Measurements from ENCODE around the gene NMT1. TPM values are rescaled to one million over a fixed set of nuclear protein-coding genes. Genes with fewer than 3 reads are reported as not detected.
A peak's percentile ranks its signal among the peaks of the same experiment; 100 is the strongest.

Gene NMT1
- total and polyA plus RNA-seq, 2 of the 13 experiments (the other 11 are each of a cell fraction or from before 2014, with no cell fraction given): 75.7 to 142 TPM

DNA sequence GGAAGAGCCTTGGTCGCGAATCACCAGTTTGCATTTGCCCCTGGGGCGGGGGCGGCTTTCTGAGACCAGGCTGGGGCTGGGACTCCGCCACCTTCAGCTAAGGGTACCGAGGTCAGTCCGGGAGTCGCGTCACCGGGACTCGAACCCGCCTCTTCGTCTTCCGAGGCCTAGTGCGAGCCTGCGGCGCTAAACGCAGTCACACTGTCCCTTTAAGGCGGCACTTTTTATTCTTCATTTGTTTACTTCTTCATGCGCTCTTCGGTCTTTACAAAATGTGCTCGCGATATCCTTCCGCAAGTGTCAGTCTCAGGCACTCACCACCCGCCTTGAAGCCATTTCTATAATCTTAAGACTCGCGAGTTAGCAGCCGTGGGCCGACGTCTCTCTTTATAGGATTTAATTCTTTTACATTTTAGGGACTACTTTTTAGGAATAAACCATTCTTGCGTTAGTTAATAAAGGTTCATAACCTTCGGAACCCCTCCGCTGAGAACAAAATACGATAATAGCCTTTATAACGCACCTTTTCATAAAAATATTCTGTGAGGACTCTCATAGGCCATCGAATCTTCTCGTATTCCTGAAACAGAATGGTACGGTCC lies 86.6 kb downstream of the NMT1 start (continued):
- TF ChIP-seq NONO (IDR thresholded peaks at IDR 0.05): no peak
- no peak for TF ChIP-seq NONO (CRISPR knock-in tag; conservative IDR thresholded peaks at IDR 0.05)
- TF ChIP-seq SPEN (CRISPR knock-in tag; IDR thresholded peaks at IDR 0.05; ENCODE audit: low read depth): peak; percentile 66; the same call in 1 of the 2 replicates
- peak; percentile 69; the same call in 1 of the 2 replicates for TF ChIP-seq ZZZ3 (CRISPR knock-in tag; IDR thresholded peaks at IDR 0.05; ENCODE audit: borderline replicate concordance)
- TF ChIP-seq ZNF234 (CRISPR knock-in tag; conservative IDR thresholded peaks at IDR 0.05): 0 out of 2 replicates have a peak, but pooled peaks have one; percentile 31
- TF ChIP-seq, protein P1, sequence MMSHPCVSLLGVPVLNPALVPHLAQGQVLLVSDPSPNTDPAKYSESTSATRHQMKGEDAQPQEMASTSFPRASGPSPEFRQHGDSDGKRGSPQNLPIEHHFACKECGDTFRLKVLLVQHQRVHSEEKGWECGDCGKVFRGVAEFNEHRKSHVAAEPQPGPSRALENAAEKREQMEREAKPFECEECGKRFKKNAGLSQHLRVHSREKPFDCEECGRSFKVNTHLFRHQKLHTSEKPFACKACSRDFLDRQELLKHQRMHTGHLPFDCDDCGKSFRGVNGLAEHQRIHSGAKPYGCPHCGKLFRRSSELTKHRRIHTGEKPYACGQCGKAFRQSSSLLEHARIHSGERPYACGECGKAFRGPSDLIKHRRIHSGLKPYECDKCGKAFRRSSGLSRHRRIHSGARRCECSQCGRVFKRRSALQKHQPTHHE (CRISPR knock-in tag; IDR thresholded peaks at IDR 0.05; ENCODE audit: borderline replicate concordance): no peak
- TF ChIP-seq MATR3 (CRISPR knock-in tag; IDR thresholded peaks at IDR 0.05): no peak
- TF ChIP-seq, protein P2, sequence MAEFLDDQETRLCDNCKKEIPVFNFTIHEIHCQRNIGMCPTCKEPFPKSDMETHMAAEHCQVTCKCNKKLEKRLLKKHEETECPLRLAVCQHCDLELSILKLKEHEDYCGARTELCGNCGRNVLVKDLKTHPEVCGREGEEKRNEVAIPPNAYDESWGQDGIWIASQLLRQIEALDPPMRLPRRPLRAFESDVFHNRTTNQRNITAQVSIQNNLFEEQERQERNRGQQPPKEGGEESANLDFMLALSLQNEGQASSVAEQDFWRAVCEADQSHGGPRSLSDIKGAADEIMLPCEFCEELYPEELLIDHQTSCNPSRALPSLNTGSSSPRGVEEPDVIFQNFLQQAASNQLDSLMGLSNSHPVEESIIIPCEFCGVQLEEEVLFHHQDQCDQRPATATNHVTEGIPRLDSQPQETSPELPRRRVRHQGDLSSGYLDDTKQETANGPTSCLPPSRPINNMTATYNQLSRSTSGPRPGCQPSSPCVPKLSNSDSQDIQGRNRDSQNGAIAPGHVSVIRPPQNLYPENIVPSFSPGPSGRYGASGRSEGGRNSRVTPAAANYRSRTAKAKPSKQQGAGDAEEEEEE (CRISPR knock-in tag; IDR thresholded peaks at IDR 0.05; ENCODE audit: borderline replicate concordance): no peak
- TF ChIP-seq ARNT2 (CRISPR knock-in tag; IDR thresholded peaks at IDR 0.05; ENCODE audit: low read depth): 0 out of 2 replicates have a peak, but pooled peaks have one; percentile 32
- TF ChIP-seq ZNF615 (CRISPR knock-in tag; IDR thresholded peaks at IDR 0.05; ENCODE audit: borderline replicate concordance): 0 out of 2 replicates have a peak, but pooled peaks have one; percentile 78
- TF ChIP-seq TEAD2 (CRISPR knock-in tag; IDR thresholded peaks at IDR 0.05): peak; percentile 71; the same call in 1 of the 2 replicates
- TF ChIP-seq ZNF205 (CRISPR knock-in tag; IDR thresholded peaks at IDR 0.05): peak; percentile 36; the same call in 1 of the 2 replicates
- TF ChIP-seq, protein P3, sequence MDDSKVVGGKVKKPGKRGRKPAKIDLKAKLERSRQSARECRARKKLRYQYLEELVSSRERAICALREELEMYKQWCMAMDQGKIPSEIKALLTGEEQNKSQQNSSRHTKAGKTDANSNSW (CRISPR knock-in tag; IDR thresholded peaks at IDR 0.05; ENCODE audit: borderline replicate concordance): no peak; the same call in 1 of the 2 replicates
- no peak for TF ChIP-seq GPN1 (CRISPR knock-in tag; IDR thresholded peaks at IDR 0.05; ENCODE audit: borderline replicate concordance)
- TF ChIP-seq SP1 (IDR thresholded peaks at IDR 0.05): no peak
- peak; percentile 41 for TF ChIP-seq SP1 (CRISPR knock-in tag; IDR thresholded peaks at IDR 0.05)
- no peak for TF ChIP-seq ZNF431 (CRISPR knock-in tag; IDR thresholded peaks at IDR 0.05; ENCODE audit: borderline replicate concordance, low read depth)
- TF ChIP-seq, protein P4, sequence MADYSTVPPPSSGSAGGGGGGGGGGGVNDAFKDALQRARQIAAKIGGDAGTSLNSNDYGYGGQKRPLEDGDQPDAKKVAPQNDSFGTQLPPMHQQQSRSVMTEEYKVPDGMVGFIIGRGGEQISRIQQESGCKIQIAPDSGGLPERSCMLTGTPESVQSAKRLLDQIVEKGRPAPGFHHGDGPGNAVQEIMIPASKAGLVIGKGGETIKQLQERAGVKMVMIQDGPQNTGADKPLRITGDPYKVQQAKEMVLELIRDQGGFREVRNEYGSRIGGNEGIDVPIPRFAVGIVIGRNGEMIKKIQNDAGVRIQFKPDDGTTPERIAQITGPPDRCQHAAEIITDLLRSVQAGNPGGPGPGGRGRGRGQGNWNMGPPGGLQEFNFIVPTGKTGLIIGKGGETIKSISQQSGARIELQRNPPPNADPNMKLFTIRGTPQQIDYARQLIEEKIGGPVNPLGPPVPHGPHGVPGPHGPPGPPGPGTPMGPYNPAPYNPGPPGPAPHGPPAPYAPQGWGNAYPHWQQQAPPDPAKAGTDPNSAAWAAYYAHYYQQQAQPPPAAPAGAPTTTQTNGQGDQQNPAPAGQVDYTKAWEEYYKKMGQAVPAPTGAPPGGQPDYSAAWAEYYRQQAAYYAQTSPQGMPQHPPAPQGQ (CRISPR knock-in tag; IDR thresholded peaks at IDR 0.05; ENCODE audit: borderline replicate concordance): 0 out of 2 replicates have a peak, but pooled peaks have one; percentile 17
- peak in 1 of 2 experiments; percentile 44; a peak in 2 of 4 replicates for TF ChIP-seq EP300 (IDR thresholded peaks at IDR 0.05; ENCODE audit: low read depth in 2 of 2, low read length in 2 of 2)
- TF ChIP-seq EP300 (CRISPR knock-in tag; IDR thresholded peaks at IDR 0.05; ENCODE audit: borderline replicate concordance): no peak
- TF ChIP-seq ZMYM2 (CRISPR knock-in tag; IDR thresholded peaks at IDR 0.05): peak; percentile 92
- TF ChIP-seq ZNF773 (CRISPR knock-in tag; IDR thresholded peaks at IDR 0.05; ENCODE audit: borderline replicate concordance): no peak
- TF ChIP-seq FOXC1 (CRISPR knock-in tag; IDR thresholded peaks at IDR 0.05; ENCODE audit: borderline replicate concordance): peak; percentile 80; the same call in 1 of the 2 replicates
- peak; percentile 28; the same call in 1 of the 2 replicates for TF ChIP-seq MYC (CRISPR knock-in tag; IDR thresholded peaks at IDR 0.05; ENCODE audit: borderline replicate concordance)
- peak; percentile 9; the same call in 1 of the 2 replicates for TF ChIP-seq KMT2B (CRISPR knock-in tag; IDR thresholded peaks at IDR 0.05)
- TF ChIP-seq ZNF83 (CRISPR knock-in tag; IDR thresholded peaks at IDR 0.05; ENCODE audit: borderline replicate concordance): 0 out of 2 replicates have a peak, but pooled peaks have one; percentile 16

All from HepG2 (cell line).